KG1 (cell line): ENCODE data around the gene TMEM108.
A peak's percentile ranks its signal among the peaks of the same experiment; 100 is the strongest.

Experiments
- DNase-seq: peaks from one replicate; lab custom pipeline; 2025; lab: John Stamatoyannopoulos, UW

The TMEM108 gene

DNA sequence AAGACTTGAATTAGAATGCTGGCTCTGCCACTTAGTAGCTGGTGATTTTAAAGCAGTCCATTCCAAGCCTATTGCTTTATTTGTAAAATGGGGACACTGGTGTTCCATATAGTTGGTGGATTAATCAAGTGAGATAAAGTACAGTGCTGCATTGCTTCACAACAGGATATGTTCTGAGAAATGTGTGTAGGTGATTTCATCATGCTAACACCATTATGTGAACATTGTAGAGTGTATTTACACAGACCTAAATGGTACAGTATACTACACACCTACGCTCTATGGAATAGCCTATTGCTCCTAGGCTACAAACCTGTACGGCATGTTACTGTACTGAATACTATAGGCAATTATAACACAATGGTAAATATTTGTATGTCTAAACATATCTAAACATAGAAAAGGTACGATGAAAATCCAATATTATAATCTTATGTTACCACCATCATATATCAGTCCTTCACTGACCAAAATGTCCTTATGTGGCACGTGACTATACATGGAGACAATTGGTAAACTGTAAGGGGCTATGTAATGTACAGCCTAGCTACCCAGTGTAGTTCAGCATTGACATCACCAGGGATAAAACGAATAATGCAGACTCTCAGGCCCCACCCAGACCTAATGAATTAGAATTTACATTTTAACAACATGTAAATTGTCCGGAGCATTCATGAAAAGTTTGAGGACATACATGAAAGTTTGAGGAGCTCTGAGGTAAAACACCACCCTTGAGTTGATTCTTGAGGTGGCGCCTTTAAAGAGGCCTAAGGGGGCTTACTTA is 240.3 kb downstream of the TMEM108 start:
- DNase-seq = no peak

DNA sequence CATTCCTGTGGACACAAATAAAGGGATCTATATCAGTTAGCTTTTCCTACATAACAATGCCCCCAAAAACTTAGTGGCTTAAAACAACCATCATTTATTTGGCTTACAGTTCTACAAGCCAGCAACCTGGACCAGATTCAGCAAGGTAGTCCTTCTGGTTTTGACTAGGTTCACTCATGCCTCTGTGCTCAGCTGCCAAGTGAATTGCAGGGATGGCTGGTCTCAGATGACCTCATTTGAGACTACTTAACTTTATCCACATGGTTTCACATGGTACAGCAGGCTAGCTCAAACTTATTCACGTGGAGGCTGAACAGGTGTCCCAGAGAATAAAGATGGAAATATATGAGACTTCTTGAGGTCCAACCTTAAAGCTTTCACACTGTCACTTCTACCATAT is 242.4 kb downstream of the TMEM108 start:
- no peak for DNase-seq

DNA sequence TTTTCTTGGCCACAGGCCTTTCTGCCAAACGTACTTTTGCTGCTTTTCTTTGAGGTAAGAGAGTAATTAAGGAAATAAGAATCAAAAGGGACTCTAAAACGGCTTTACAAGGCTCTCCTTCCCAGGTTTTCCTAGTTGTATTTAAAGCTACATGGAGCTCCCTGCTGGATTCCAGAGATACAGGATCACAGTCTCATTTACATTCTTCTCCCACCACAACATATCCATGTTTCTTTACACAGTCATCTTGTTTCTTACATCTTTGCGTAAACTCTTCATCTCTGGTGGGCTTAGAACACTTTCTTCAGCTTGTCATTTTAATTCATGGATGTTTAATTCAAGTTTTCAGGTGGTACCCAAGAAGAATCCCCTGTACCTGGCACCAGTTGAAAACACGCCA is 244.0 kb downstream of the TMEM108 start:
- no peak for DNase-seq

DNA sequence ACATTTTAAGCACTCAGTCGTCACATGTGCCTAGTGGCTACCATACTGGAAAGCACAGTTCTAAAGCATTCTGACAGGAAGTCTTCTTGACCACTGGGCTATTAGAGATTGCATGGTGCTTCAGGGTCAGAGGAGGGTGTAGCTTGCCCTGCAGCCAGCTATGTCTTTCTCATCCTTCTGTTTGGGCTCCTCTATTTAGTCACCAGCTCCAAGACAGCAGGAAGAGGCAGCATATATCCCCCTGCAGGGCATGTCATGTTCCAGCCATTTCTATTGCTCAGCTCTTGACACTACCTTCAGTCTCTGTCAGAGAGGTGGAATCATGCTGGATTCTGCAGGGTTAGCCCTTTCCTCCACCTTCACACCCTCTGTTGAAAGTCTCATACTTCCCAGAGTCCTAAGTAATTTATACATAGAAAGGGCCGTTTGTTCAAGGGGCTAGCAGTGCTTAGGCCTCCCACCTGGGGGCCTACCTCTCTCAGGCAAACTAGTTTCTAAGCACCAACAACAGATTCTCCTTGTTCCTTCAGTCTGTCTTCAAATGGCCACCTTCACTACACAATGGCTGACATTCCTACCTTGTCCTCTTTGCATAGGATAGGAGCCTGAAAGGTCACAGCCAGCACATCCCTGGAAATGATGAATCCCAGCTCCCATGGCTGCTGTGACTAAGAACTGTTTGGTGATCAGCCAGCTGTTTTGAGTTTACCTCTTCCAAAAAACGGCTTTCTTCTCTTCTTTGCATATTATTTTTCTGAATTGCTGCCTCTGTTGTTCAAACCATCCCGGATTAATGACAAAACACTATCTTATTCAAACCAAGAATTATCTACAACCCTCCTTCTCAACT is 246.0 kb downstream of the TMEM108 start:
- no peak for DNase-seq

DNA sequence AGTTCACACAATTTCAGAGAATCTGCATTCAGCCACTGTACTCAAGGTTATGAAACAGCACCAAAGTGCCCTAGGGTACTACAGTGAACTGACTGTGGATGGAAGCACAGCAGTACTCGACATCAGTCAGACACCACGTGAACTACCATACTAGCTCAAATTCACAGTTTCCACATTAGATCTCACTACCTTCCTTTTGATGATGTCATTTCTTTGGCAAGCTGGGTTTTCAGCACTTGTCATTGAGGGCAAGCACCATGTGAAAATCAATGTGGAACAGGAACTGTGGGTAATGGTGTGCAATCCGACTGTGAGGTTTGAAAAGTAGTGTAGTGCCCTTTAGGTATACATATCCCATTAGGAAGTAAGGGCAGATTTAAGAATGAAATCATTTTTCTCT is 251.1 kb downstream of the TMEM108 start:
- no peak for DNase-seq

DNA sequence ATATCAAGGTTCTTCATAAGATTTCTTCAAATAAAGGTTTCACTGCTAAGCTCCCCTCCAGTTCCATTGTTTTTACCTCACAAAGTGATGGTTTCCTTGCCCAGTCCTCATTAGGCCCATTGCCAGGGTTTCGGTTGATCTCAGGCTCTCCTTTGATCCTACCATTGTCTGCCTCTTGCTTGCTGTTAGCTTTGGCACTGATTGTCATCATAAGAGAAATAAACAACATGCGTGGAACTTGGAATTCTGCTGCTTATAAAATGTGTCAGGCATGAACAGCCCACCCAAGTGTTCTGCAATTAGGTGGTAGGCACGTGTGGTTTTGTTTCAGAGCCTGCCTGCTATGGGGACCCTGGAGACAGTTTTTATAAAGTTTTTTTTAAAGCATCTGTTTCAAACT is 254.1 kb downstream of the TMEM108 start:
- DNase-seq = no peak

DNA sequence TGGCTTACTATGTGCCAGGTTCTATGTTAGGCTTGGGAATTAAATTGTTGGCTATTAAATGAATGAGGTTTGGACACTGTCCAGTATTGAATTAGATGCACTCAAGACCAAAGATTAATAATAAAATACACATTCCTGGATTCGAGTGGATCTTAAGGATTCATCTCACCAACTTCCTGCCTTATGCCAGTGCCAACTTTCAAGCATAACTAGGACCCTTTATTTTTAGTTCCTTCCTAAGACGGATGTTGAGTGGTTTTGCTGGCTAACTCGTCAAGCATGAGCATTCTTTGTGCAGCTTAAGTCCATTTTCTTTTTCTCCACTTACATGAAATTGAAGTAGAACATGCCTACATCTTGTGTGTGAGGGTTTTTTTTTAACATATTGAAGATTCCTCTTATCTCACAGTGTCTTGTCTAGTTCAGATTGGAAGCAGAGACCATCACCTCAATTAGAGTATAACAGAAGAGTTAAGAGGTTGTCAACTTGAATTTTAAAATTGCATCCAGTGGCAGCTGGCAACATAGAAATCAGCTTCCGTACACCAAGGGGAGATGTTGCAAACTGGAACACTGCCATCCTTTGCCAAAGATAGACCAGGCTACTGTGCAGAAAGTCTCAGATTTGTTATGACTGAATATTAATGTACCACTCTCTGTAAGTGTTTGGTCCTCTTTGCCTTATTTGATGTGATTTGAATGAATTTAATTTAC is 255.4 kb downstream of the TMEM108 start:
- no peak for DNase-seq

DNA sequence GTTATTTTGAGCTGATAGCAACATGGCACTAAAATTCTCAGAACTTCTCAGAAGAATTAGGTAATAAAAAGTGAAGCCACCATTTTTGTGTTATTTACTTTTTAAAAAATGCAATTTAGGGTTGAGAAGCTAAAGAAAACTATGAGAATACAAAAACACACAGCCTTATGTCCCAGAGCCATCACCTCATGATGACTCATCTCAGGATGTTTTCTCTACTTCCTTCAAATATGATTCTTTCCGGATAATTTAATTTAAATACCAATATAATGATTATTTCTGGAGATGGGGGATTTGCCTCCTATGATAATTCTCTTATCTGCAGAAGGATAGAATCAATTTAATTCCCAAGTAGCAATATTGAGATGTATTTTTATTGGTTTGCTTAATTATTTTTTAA is 256.1 kb downstream of the TMEM108 start:
- no peak for DNase-seq

DNA sequence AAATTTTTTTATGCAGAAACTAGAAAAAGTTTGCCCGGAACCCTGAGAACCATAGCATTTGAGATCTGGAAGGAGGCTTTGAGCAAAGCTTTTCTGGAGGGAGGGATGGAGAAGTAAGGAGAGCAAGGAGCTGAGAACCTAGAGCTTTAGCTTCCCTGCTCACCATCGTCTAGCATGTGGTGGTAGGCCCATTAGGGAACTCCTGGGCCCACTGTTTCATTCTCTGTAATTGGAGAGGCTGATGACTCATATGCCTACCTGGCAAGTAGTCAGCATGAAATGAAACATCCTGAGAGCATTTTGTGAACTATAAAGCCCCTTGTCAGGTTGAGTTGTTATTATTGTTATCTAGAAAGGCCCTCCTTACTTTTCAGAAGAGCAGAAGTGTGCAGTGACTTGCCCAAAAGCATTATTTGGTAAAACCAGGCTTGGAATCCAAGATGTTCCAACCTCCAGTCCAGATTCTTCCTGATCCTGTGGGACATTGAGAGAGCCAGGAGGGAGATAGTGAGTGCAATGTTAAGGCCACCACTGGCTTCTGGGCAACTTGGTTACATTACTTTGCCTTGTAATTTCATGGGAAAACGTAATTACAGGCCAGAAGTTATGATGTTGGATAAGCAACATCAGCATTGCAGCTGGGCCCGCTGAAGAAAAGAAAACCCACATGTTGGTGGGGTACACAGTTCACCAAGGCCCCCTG is 257.2 kb downstream of the TMEM108 start:
- DNase-seq = no peak

DNA sequence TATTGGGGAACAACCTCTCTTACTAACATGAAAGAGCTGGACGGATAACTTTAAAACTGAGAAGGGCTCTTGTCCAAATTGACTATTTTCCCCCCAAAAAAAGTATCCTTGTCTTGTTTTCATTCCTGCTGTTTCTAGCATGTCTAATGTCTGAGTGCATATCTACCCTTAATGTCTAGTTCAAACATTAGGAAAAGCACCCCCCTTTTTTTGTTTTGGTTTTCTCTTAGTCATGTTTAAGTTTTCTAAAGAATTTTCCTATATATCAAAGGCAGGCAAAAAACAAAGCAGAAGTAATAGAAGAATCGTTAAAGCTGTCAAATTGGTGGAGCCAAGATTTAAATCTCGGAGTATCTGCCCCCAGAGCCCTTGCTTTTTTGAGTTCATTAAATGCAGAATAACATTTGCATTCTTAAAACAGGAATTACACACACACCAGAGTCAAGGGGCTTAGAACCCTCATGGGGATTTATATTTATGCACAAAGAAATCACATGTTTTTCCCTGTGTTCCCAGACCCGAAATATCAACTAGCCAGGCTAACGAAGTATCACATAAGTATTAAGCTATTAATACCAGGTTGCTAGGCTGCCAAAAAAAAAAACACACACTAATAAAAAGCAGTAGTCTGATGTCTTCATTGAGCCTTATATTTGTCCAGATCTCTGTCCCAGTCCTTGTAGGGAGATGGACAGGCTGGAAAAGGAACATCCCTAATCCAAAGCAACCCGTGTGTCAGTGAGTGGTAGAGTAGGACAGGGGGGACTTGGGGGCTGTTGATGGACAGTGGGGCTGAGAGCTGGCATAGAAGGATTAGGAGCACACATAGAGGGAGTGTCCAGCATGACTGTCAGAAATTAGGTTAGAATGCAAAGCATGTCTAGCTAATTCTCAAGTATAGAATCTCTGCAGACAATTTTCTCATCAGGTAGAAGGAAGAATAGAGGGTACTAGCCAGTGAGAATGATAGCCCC is 258.0 kb downstream of the TMEM108 start:
- no peak for DNase-seq

DNA sequence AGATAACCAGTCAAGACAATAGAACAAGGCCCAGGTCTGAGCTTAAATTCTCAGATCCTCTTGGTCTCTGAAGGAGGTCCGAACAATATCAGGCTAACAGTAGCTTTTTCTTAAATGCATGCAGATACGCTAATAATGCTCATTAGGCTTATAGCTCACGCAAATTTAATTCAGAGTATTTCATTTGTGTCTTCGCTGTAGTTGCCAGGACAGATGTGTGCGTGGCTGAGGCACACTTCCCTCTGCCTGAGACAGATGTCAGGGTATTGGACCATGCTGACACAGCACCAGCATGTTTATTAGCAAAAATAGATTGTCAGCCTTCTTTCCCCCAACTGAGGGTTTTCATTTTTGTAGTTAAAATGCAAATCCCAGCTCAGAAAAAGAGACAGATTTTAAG is 258.8 kb downstream of the TMEM108 start:
- DNase-seq = no peak

DNA sequence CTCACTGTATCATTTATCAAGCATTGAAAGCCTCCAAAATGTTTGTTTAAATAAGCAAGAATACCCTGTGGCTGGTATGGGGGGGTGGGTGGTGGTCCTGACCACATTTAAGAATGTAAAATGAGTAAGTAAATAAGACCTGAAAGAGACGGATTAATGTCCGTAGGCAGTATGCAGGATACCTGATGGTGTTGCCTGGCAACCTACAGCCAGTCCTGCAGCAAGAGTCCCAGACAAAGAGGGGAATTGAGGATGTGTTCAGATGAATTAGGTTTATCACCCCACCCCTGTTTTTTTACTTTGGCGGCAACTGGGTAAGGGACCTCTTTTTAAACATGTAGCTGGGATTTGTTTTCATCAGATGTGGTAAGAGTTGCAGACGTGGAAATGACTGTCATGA is 261.9 kb downstream of the TMEM108 start:
- DNase-seq = no peak

DNA sequence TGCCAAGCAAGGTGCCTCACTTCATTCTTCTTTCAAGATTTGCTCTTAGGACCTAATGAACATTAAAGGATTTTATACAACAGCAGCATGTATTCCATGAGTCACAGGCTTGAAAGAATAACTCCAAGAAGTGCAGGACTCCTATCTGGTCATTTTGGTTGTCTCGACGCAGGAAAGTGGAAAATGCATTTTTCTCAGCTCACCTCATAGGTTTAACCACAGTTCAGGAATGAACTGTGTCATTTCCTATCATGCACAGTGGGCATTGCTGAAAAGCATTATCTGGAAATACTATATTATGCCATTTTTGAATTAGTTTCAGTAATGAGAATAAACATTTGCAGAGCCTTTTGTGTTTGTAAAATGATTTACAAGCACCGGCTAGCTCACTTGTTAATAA is 263.0 kb downstream of the TMEM108 start:
- no peak for DNase-seq

DNA sequence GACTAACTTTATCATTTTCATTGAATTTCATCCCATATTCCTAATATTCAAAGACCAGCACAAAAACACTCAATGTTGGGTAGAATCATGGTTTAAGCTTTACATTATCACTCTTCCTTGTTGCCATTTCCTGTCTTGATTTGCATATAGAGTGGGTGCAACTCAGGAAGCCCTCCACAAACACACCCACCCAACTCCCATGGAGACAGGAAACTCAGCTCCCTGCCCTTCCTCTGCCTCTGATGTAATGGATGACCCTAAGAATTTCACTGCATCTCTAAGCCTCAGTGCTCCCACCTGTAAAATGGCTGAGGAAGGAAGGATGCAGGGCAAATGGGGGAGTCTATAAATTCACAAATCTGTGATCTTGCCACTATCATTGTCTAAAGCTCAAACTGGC is 263.5 kb downstream of the TMEM108 start:
- DNase-seq = no peak

DNA sequence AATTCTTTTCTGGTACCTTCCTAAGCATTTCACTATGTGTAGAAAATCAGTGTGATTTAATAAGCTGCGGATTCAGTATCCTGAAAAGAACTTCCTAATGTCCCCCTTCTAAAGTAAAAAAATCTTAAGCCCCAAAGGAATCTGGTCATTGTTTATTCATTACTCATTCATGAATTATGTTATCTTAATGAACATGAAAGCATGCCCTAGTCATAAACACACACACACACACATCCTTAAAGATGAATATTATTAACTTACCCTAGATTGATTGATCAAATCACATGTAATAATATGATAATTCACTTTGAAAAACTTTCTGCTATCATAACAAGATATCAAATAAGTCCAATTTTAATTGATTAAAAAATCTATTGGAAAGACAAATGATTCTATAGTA is 265.2 kb downstream of the TMEM108 start:
- DNase-seq = no peak

DNA sequence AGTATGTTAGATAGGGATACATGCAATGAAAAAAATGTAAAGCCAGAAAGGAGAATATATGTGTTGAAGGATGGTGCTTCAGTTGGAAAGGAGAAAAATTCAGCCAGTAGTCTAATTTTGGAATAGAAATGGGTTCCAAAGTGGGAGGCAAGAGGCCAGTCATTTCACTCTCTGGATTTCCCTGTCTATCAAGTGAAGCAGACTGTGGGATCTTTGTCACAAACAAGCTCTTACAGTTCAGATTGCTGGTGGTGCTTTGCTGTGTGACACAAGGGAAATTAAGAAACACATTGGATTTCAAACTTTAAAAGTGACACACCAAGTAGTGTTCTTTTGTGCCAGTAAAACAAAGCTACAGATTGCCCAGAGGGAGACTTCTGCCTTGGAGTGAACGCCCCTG is 279.7 kb downstream of the TMEM108 start:
- no peak for DNase-seq

DNA sequence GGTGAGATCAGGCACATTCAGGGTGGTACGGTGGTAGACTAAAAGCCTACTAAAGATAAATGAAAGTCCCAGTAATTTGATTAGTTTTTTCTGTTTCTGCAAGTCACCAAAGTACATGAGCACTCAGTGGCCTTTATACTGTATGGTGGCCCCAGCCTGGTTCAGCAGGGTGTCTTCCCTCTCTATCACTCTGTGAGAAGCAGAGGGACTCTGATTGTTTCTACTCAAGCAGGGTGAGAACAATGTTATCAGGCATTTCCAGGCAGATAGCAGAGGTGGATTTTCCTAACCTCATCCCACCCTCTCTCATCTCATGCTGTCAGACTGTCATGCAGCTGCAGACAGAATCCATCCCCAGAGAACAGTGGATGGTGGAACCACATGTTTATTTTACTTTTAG is 290.2 kb downstream of the TMEM108 start:
- DNase-seq = no peak

DNA sequence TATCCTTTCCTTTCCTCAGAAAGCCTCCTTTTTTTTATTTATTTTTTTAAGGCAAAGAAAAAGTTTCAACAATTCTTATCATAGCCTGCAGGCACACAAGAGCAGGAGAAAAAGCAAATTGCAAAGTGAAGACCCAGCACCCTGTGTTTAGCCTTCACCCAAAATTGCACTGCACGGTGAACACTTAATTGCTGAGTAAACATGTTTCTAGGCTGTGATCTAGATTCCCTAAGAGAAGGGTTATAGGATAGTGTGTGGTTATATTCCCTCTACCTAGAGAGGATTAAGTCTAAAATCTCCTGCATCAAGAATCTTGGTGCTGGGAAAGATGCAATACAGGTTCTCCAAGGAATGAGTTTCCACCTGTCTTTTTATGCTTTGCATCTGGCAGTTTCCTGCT is 291.4 kb downstream of the TMEM108 start:
- DNase-seq = no peak

DNA sequence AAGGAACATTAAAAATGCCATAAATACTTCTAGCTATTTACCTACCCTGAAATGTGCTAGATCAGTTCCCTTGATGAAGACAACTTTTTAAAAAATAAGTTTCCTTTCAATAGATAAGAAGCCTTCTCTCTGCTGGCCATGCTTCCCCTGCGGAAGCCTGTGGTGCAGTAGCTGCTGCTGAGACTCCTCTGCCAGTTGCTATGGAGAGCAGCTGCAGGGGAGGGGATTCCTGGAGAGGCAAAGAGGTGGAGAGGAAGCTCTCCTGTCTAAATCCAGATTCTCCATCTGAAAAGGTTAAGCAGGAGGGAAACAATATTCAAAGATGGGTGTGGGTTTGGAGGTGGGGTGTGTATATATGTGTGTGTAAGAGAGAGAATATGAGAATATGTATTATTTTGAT is 291.9 kb downstream of the TMEM108 start:
- peak; percentile 13 for DNase-seq

DNA sequence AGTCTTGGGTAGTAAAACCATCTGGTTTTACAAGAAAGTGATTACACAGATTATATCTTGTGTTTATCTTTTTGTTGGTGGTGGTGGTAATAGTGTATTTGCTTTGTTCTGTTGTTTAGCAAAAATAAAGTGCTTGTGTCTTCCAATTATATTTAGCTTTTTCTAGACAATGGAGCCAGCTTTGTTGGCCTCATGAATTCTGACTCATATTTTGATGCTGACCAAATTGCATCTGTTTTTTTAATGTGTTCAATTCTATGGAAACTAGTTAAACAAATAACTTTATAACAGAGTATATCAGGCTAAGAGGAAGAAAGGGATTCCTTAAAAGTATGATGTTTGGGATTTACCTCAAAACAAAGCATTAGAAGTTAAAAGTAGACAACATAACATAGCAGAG is 292.3 kb downstream of the TMEM108 start:
- no peak for DNase-seq

DNA sequence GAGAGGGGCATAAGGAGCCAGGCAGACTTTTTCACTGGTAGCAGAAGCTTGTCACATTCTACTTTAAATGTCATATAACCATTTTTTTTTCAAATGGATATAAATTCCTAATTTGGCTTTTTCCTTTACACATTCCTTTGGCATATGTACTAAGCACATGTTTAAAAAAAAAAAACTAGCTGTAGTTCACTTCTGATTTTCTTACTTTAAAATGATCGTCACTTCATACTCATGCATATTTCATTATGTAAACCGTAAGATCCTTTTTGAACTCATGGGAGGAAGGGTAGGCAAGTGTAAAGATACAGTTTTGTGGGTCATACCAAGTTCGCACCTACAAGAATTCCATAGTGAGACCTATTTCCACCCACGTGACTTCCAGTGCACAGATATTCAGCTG is 316.5 kb downstream of the TMEM108 start:
- DNase-seq = no peak
